B cell (primary cell): ENCODE data around the gene GRIP2.

Experiments used
- CTCF ChIP-seq: fragments of 200-600 bp; IDR thresholded peaks from one replicate; pipeline ENCODE4 v1.8.0; 2022; ENCODE audit warnings: antibody characterized with exemption, mild to moderate bottlenecking
- EZH2 ChIP-seq: IDR thresholded peaks from 2 replicates; pipeline ENCODE4 v1.6.1; 2012; ENCODE audit warnings: borderline replicate concordance, low read depth, mild to moderate bottlenecking, moderate library complexity, low read length; ENCODE audit not compliant: insufficient read depth, poor library complexity, severe bottlenecking

- no peak for TF ChIP-seq EZH2
- TF ChIP-seq CTCF = no peak
Observed at GRCh38 chr3:14480207-14481017, 59.7 kb downstream of the GRIP2 start.
